ENCODE measurements around the gene NRG2. TPM values are rescaled to one million over a fixed set of nuclear protein-coding genes. Genes with fewer than 3 reads are reported as not detected.

The NRG2 gene
- polyA plus RNA-seq, 1 of the 3 experiments (the other 2 are of a cell fraction): 3.7 TPM

DNA sequence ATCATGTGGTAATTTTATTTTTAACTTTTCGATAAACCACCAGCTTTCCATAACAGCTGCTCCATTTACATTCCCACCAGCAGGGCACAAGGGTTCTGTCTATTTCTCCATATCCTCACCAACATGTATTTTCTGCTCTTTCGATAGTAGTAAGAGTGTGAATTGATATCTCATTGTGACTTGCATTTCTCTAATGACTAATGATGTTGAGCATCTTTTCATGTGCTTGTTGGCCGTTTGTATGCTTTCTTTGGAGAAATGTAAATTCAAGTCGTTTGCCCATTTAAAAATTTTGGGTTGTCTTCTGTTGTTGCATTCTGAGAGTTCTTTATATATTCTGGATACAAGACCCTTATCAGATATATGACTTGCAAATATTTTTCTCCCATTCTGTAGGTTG is 201.6 kb downstream of the NRG2 start:
- ChIA-PET POLR2A (no interaction called here), CTCF (interaction anchor here (4.3 to 7.1 kb wide), 3 partner anchors 50 to 127 kb away, joined by 18 to 92 read pairs (median 67); no protein-coding TSS in a partner anchor)
- no peaks in the 10 kb centered on the region for H4K20me1 ChIP-seq (ENCODE audit: insufficient read depth)
- no peak overlapping the region for H3K4me3 ChIP-seq (ENCODE audit: low read depth in 2 of 2, low read length in 1 of 2)
- H3K4me2 ChIP-seq: no peak overlapping the region
- WGBS (ENCODE audit: low lambda C conversion rate): 51% methylated on average over 4 of the region's 4 CpGs
- H3K9me2 ChIP-seq: no peaks in the 10 kb centered on the region
- H3K9ac ChIP-seq: no peak overlapping the region
- TF ChIP-seq, protein P1, sequence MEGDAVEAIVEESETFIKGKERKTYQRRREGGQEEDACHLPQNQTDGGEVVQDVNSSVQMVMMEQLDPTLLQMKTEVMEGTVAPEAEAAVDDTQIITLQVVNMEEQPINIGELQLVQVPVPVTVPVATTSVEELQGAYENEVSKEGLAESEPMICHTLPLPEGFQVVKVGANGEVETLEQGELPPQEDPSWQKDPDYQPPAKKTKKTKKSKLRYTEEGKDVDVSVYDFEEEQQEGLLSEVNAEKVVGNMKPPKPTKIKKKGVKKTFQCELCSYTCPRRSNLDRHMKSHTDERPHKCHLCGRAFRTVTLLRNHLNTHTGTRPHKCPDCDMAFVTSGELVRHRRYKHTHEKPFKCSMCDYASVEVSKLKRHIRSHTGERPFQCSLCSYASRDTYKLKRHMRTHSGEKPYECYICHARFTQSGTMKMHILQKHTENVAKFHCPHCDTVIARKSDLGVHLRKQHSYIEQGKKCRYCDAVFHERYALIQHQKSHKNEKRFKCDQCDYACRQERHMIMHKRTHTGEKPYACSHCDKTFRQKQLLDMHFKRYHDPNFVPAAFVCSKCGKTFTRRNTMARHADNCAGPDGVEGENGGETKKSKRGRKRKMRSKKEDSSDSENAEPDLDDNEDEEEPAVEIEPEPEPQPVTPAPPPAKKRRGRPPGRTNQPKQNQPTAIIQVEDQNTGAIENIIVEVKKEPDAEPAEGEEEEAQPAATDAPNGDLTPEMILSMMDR (IDR thresholded peaks at IDR 0.05): 0 out of 2 replicates have a peak, but pooled peaks have one; percentile 13
- TF ChIP-seq GABPA (IDR thresholded peaks at IDR 0.05; ENCODE audit: low read depth): no peak
- no peaks in the 10 kb centered on the region for H3K36me3 ChIP-seq (replicated peaks in 1 of 2; ENCODE audit: control insufficient read depth in 1 of 2, insufficient read depth in 2 of 2, low read length in 1 of 2)
- no peak overlapping the region for H3K27ac ChIP-seq (ENCODE audit: low read depth in 2 of 2, low read length in 1 of 2)
- no peak overlapping the region for H2AFZ ChIP-seq (ENCODE audit: low read depth)
- H3K27me3 ChIP-seq (ENCODE audit: insufficient read depth): no peaks in the 10 kb centered on the region
- H3K79me2 ChIP-seq (ENCODE audit: insufficient read depth): no peaks in the 10 kb centered on the region
- no peaks in the 10 kb centered on the region for H3K9me3 ChIP-seq
- no peak for DNase-seq
- H3K4me1 ChIP-seq (ENCODE audit: control insufficient read depth in 1 of 2, insufficient read depth in 2 of 2, low read depth in 1 of 2, low read length in 1 of 2): no peaks in the 10 kb centered on the region
- no peaks in the 10 kb centered on the region for H3F3A ChIP-seq (replicated peaks; ENCODE audit: insufficient read depth)

DNA sequence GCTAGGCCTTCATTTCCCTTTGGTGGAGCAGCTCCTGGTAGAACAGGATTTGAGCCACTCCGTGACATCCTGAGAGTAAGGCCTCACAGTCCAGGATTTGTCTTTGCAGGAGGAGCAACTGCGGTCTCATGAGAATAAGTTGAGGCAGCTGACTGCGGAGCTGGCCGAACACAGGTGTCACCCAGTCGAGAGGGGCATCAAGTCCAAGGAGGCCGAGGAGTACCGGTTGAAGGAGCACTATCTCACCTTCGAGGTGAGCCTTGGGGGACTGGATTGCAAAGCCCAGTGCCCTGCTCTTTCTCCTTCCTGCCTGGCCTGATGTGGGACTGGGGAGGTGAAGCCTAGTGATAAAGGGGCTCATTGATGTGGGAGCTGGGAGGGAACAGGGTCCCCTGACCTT is 203.2 kb downstream of the NRG2 start:
- no peak overlapping the region for H3K27ac ChIP-seq (ENCODE audit: low read depth in 2 of 2, low read length in 1 of 2)

More for the DNA sequence above, 203.2 kb downstream of the NRG2 start:
- H3K27me3 ChIP-seq (ENCODE audit: insufficient read depth): no peaks in the 10 kb centered on the region
- DNase-seq: no peak
- H3K79me2 ChIP-seq (ENCODE audit: insufficient read depth): no peaks in the 10 kb centered on the region
- no peak overlapping the region for H3K4me3 ChIP-seq (ENCODE audit: low read depth in 2 of 2, low read length in 1 of 2)
- no peaks in the 10 kb centered on the region for H4K20me1 ChIP-seq (ENCODE audit: insufficient read depth)
- no peak for TF ChIP-seq SMC3 (IDR thresholded peaks at IDR 0.05; ENCODE audit: low read depth, low read length)
- TF ChIP-seq, protein P2, sequence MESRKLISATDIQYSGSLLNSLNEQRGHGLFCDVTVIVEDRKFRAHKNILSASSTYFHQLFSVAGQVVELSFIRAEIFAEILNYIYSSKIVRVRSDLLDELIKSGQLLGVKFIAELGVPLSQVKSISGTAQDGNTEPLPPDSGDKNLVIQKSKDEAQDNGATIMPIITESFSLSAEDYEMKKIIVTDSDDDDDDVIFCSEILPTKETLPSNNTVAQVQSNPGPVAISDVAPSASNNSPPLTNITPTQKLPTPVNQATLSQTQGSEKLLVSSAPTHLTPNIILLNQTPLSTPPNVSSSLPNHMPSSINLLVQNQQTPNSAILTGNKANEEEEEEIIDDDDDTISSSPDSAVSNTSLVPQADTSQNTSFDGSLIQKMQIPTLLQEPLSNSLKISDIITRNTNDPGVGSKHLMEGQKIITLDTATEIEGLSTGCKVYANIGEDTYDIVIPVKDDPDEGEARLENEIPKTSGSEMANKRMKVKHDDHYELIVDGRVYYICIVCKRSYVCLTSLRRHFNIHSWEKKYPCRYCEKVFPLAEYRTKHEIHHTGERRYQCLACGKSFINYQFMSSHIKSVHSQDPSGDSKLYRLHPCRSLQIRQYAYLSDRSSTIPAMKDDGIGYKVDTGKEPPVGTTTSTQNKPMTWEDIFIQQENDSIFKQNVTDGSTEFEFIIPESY (IDR thresholded peaks at IDR 0.05; ENCODE audit: borderline replicate concordance, low read depth): no peak
- TF ChIP-seq, protein P3, sequence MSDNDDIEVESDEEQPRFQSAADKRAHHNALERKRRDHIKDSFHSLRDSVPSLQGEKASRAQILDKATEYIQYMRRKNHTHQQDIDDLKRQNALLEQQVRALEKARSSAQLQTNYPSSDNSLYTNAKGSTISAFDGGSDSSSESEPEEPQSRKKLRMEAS (IDR thresholded peaks at IDR 0.05; ENCODE audit: low read depth): no peak
- TF ChIP-seq TEAD4 (IDR thresholded peaks at IDR 0.05; ENCODE audit: borderline replicate concordance, insufficient read depth): no peak
- no peak for TF ChIP-seq GATA2 (CRISPR knock-in tag; IDR thresholded peaks at IDR 0.05)
- no peak for TF ChIP-seq PBX3 (IDR thresholded peaks at IDR 0.05)
- no peak for TF ChIP-seq POLR2AphosphoS5 (IDR thresholded peaks at IDR 0.05; ENCODE audit: low read depth, low read length)
- TF ChIP-seq TAF1 (IDR thresholded peaks at IDR 0.05; ENCODE audit: borderline replicate concordance, low read depth, low read length): no peak
- TF ChIP-seq, protein P1 (IDR thresholded peaks at IDR 0.05): no peak
- TF ChIP-seq REST (IDR thresholded peaks at IDR 0.05; ENCODE audit: low read depth, low read length): no peak
- CTCF ChIA-PET: interaction anchor here (0.9 to 3.5 kb wide), 4 partner anchors 43 to 129 kb away, joined by 3 to 25 read pairs (median 4); no protein-coding TSS in a partner anchor
- no peaks in the 10 kb centered on the region for H3K4me1 ChIP-seq (ENCODE audit: control insufficient read depth in 1 of 2, insufficient read depth in 2 of 2, low read depth in 1 of 2, low read length in 1 of 2)
- no peaks in the 10 kb centered on the region for H3K36me3 ChIP-seq (replicated peaks in 1 of 2; ENCODE audit: control insufficient read depth in 1 of 2, insufficient read depth in 2 of 2, low read length in 1 of 2)
- no peak overlapping the region for H2AFZ ChIP-seq (ENCODE audit: low read depth)
- H3K9ac ChIP-seq: no peak overlapping the region
- no peak overlapping the region for H3K4me2 ChIP-seq
- H3K9me3 ChIP-seq: no peaks in the 10 kb centered on the region
- WGBS (ENCODE audit: low lambda C conversion rate): 57% methylated on average over 7 of the region's 8 CpGs
- no peaks in the 10 kb centered on the region for H3F3A ChIP-seq (replicated peaks; ENCODE audit: insufficient read depth)
- POLR2A ChIA-PET: no interaction called here
- H3K9me2 ChIP-seq: no peaks in the 10 kb centered on the region
